ENCODE measurements around the gene TSHZ3.

DNA sequence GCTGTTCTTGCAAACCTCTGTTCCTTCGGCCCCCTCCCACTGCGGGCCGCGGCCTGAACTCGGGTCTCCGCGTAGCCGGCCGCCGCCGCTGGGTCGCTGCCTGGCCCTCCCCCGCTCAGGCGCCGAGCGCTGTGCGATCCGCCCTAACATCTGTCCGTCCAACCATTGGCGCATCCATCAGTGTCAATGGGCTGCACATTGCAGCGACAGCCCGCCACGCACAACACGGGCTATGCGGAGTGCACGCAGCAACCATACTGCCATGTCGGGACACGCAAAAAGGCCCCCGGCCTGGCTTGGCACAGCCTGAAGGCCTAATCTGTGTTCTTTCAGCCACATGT is 2.6 kb upstream of the TSHZ3 start:
- TF ChIP-seq, protein P1, sequence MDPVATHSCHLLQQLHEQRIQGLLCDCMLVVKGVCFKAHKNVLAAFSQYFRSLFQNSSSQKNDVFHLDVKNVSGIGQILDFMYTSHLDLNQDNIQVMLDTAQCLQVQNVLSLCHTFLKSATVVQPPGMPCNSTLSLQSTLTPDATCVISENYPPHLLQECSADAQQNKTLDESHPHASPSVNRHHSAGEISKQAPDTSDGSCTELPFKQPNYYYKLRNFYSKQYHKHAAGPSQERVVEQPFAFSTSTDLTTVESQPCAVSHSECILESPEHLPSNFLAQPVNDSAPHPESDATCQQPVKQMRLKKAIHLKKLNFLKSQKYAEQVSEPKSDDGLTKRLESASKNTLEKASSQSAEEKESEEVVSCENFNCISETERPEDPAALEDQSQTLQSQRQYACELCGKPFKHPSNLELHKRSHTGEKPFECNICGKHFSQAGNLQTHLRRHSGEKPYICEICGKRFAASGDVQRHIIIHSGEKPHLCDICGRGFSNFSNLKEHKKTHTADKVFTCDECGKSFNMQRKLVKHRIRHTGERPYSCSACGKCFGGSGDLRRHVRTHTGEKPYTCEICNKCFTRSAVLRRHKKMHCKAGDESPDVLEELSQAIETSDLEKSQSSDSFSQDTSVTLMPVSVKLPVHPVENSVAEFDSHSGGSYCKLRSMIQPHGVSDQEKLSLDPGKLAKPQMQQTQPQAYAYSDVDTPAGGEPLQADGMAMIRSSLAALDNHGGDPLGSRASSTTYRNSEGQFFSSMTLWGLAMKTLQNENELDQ (CRISPR knock-in tag; IDR thresholded peaks at IDR 0.05; ENCODE audit: borderline replicate concordance), result no peak
- no peak for TF ChIP-seq KDM1A (CRISPR knock-in tag; IDR thresholded peaks at IDR 0.05)
- TF ChIP-seq, protein P2, sequence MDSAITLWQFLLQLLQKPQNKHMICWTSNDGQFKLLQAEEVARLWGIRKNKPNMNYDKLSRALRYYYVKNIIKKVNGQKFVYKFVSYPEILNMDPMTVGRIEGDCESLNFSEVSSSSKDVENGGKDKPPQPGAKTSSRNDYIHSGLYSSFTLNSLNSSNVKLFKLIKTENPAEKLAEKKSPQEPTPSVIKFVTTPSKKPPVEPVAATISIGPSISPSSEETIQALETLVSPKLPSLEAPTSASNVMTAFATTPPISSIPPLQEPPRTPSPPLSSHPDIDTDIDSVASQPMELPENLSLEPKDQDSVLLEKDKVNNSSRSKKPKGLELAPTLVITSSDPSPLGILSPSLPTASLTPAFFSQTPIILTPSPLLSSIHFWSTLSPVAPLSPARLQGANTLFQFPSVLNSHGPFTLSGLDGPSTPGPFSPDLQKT (CRISPR knock-in tag; IDR thresholded peaks at IDR 0.05; ENCODE audit: borderline replicate concordance), result no peak
- TF ChIP-seq, protein P3, sequence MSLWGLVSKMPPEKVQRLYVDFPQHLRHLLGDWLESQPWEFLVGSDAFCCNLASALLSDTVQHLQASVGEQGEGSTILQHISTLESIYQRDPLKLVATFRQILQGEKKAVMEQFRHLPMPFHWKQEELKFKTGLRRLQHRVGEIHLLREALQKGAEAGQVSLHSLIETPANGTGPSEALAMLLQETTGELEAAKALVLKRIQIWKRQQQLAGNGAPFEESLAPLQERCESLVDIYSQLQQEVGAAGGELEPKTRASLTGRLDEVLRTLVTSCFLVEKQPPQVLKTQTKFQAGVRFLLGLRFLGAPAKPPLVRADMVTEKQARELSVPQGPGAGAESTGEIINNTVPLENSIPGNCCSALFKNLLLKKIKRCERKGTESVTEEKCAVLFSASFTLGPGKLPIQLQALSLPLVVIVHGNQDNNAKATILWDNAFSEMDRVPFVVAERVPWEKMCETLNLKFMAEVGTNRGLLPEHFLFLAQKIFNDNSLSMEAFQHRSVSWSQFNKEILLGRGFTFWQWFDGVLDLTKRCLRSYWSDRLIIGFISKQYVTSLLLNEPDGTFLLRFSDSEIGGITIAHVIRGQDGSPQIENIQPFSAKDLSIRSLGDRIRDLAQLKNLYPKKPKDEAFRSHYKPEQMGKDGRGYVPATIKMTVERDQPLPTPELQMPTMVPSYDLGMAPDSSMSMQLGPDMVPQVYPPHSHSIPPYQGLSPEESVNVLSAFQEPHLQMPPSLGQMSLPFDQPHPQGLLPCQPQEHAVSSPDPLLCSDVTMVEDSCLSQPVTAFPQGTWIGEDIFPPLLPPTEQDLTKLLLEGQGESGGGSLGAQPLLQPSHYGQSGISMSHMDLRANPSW (CRISPR knock-in tag; IDR thresholded peaks at IDR 0.05; ENCODE audit: borderline replicate concordance), result no peak
- TF ChIP-seq, protein P4, sequence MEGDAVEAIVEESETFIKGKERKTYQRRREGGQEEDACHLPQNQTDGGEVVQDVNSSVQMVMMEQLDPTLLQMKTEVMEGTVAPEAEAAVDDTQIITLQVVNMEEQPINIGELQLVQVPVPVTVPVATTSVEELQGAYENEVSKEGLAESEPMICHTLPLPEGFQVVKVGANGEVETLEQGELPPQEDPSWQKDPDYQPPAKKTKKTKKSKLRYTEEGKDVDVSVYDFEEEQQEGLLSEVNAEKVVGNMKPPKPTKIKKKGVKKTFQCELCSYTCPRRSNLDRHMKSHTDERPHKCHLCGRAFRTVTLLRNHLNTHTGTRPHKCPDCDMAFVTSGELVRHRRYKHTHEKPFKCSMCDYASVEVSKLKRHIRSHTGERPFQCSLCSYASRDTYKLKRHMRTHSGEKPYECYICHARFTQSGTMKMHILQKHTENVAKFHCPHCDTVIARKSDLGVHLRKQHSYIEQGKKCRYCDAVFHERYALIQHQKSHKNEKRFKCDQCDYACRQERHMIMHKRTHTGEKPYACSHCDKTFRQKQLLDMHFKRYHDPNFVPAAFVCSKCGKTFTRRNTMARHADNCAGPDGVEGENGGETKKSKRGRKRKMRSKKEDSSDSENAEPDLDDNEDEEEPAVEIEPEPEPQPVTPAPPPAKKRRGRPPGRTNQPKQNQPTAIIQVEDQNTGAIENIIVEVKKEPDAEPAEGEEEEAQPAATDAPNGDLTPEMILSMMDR (CRISPR knock-in tag; IDR thresholded peaks at IDR 0.05), result no peak
- TF ChIP-seq EZH2 (conservative IDR thresholded peaks at IDR 0.05; ENCODE audit: low read depth, low read length), result no peak
- no peak for TF ChIP-seq POLR2AphosphoS5 (IDR thresholded peaks at IDR 0.05; ENCODE audit: low read depth, low read length)
- no peak for TF ChIP-seq KDM2A (CRISPR knock-in tag; IDR thresholded peaks at IDR 0.05; ENCODE audit: borderline replicate concordance, low read depth)
- TF ChIP-seq, protein P5, sequence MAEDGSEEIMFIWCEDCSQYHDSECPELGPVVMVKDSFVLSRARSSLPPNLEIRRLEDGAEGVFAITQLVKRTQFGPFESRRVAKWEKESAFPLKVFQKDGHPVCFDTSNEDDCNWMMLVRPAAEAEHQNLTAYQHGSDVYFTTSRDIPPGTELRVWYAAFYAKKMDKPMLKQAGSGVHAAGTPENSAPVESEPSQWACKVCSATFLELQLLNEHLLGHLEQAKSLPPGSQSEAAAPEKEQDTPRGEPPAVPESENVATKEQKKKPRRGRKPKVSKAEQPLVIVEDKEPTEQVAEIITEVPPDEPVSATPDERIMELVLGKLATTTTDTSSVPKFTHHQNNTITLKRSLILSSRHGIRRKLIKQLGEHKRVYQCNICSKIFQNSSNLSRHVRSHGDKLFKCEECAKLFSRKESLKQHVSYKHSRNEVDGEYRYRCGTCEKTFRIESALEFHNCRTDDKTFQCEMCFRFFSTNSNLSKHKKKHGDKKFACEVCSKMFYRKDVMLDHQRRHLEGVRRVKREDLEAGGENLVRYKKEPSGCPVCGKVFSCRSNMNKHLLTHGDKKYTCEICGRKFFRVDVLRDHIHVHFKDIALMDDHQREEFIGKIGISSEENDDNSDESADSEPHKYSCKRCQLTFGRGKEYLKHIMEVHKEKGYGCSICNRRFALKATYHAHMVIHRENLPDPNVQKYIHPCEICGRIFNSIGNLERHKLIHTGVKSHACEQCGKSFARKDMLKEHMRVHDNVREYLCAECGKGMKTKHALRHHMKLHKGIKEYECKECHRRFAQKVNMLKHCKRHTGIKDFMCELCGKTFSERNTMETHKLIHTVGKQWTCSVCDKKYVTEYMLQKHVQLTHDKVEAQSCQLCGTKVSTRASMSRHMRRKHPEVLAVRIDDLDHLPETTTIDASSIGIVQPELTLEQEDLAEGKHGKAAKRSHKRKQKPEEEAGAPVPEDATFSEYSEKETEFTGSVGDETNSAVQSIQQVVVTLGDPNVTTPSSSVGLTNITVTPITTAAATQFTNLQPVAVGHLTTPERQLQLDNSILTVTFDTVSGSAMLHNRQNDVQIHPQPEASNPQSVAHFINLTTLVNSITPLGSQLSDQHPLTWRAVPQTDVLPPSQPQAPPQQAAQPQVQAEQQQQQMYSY (CRISPR knock-in tag; IDR thresholded peaks at IDR 0.05), result no peak
- TF ChIP-seq FOXP1 (IDR thresholded peaks at IDR 0.05), result no peak
- TF ChIP-seq FOXP1 (CRISPR knock-in tag; IDR thresholded peaks at IDR 0.05), result no peak
- no peak for TF ChIP-seq GZF1 (CRISPR knock-in tag; IDR thresholded peaks at IDR 0.05)
- TF ChIP-seq GABPA (IDR thresholded peaks at IDR 0.05; ENCODE audit: low read depth, low read length), result no peak
- TF ChIP-seq GABPA (CRISPR knock-in tag; IDR thresholded peaks at IDR 0.05; ENCODE audit: low read depth), result no peak
- TF ChIP-seq ZNF329 (CRISPR knock-in tag; IDR thresholded peaks at IDR 0.05; ENCODE audit: low read depth), result no peak

Measured in HepG2 (cell line).